Mammary epithelial cell (primary cell): ENCODE results near the gene NUP93.

Experiments used
- CTCF ChIP-seq, 2 donors: IDR thresholded peaks in 1 of 2; conservative IDR thresholded peaks in 1 of 2; 2 replicates each; pipeline ENCODE4 v1.5.1; 2011 to 2012; ENCODE audit warnings: inconsistent platforms in 2 of 2, low read length in 2 of 2, mild to moderate bottlenecking in 2 of 2, control low read depth in 1 of 2, low read depth in 1 of 2; ENCODE audit not compliant: insufficient read depth in 1 of 2; ENCODE audit errors: extremely low read depth in 1 of 2
- EZH2 ChIP-seq: IDR thresholded peaks from 2 replicates; pipeline ENCODE4 v1.6.1; 2012; ENCODE audit warnings: low read length, inconsistent platforms, borderline replicate concordance

GRCh38 chr16:56801762-56802161 is 71.8 kb downstream of the NUP93 start:
- TF ChIP-seq CTCF (conservative IDR thresholded peaks at IDR 0.05 in 1 of 2, IDR thresholded peaks at IDR 0.05 in 1 of 2; ENCODE audit: extremely low read depth in 1 of 2, insufficient read depth in 1 of 2, low read depth in 1 of 2, low read length in 2 of 2) (no peak), EZH2 (no peak)
